Gastrocnemius medialis (tissue), 4 donors: ENCODE results near the gene ZACN. TPM values are rescaled to one million over a fixed set of nuclear protein-coding genes. Genes with fewer than 3 reads are reported as not detected.
A peak's percentile ranks its signal among the peaks of the same experiment; 100 is the strongest.

Source experiments
- ATAC-seq, 2 donors: fragments of 150-250 bp; one replicate each; pipeline ENCODE4 v1.9.1; 2016
- DNase-seq, 2 donors: peaks; one replicate each; pipeline ENCODE4 v3.0.0-alpha.2; 2019
- H3K27ac ChIP-seq, 4 donors: fragments of 200-600 bp; sonication (generic); 1 replicate in 1 of 4; 2 replicates in 3 of 4; pipeline ENCODE4 v1.5.1; 2016 to 2018; ENCODE audit warnings: mild to moderate bottlenecking in 2 of 4, moderate library complexity in 1 of 4
- H3K27me3 ChIP-seq, 3 donors: fragments of 200-600 bp; sonication (generic) in 2 of 3; 1 replicate in 1 of 3; 2 replicates in 2 of 3; pipeline versions ENCODE4 v1.5.1 to v1.6.0; 2016 to 2019; ENCODE audit warnings: mild to moderate bottlenecking in 1 of 3, moderate library complexity in 1 of 3
- H3K36me3 ChIP-seq, 2 donors: fragments of 200-600 bp; sonication (generic) in 1 of 2; one replicate each; pipeline ENCODE4 v1.5.1; 2017 to 2018
- H3K4me1 ChIP-seq, 2 donors: fragments of 200-600 bp; sonication (generic) in 1 of 2; one replicate each; pipeline ENCODE4 v1.5.1; 2016 to 2017; ENCODE audit warnings: mild to moderate bottlenecking in 2 of 2
- H3K4me3 ChIP-seq, 4 donors: fragments of 200-600 bp; sonication (generic) in 3 of 4; 1 replicate in 1 of 4; 2 replicates in 3 of 4; pipeline ENCODE4 v1.5.1; 2016 to 2019; ENCODE audit warnings: mild to moderate bottlenecking in 2 of 4
- H3K9me3 ChIP-seq, 3 donors: fragments of 200-600 bp; sonication (generic) in 2 of 3; 1 replicate in 1 of 3; 2 replicates in 2 of 3; pipeline ENCODE4 v1.5.1; 2016 to 2019
- CTCF ChIP-seq, 5 experiments: fragments of 450-650 bp in 3 of 5; fragments of 200-600 bp in 2 of 5; sonication (generic) in 2 of 5; IDR thresholded peaks in 4 of 5; conservative IDR thresholded peaks in 1 of 5; 1 replicate in 4 of 5; 2 replicates in 1 of 5; pipeline ENCODE4 v1.5.1; 2016 to 2019; ENCODE audit warnings: antibody characterized with exemption in 5 of 5, mild to moderate bottlenecking in 3 of 5, moderate library complexity in 3 of 5
- POLR2A ChIP-seq, 2 donors: fragments of 450-650 bp; IDR thresholded peaks; one replicate each; pipeline ENCODE4 v1.6.1; 2017; ENCODE audit warnings: antibody characterized with exemption in 2 of 2, mild to moderate bottlenecking in 2 of 2, moderate library complexity in 2 of 2
- in situ Hi-C, 4 donors: fragments of 200-750 bp; cut with MboI; loops; one replicate each; pipeline versions ENCODE4 v1.15.0 to v1.8.0; 2017; ENCODE audit warnings: low sequenced_read_pairs in 4 of 4
- intact Hi-C: fragments of 100-400 bp; cut with DNase I; formaldehyde crosslinking; loops from one replicate; pipeline ENCODE4 v1.15.1; 2023; ENCODE audit warnings: low total_unique reads
- total RNA-seq, 4 donors: library from RNA; depleted of rRNA; stranded (reverse); fragments of >200 nt; gene quantifications; one replicate each; pipeline versions ENCODE4 v1.1.0 to v1.2.3, GENCODE V29; 2016

Gene ZACN
- total RNA-seq, 4 donors from 2014 or later = not detected

DNA sequence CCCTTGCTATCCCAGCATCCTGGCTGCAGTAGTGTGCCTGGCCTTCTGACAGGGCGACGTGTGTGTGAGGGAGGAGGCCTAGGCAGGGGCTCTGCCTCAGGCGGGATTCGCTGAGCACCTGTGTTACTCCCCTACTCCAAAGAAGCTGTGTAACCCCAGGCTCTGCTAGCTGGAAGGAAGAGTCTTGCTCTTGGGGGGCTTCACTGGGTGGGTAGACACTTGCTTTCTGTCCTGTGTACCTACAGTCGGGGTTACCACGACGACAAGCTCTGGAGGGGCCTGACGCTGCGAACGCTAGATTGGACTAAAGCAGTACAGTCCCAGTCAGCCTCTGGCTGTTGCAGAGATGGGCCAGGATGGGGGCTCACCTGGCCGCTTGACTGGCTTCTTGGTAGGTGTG, 15.1 kb downstream of the ZACN start:
- in situ Hi-C loops (no loop called here), intact Hi-C loops (no loop called here)
- Histone ChIP-seq H3K9me3 (no peaks in the 10 kb centered on the region), H3K4me3 (no peak overlapping the region), H3K4me1 (no peaks in the 10 kb centered on the region), H3K27me3 (no peaks in the 10 kb centered on the region), H3K27ac (no peak overlapping the region), H3K36me3 (peaks cover 0 to 84% of the 10 kb centered on the region in 2 donors)
- DNase-seq (no peak), ATAC-seq (no peak)
- TF ChIP-seq CTCF (IDR thresholded peaks at IDR 0.05 in 4 of 5, conservative IDR thresholded peaks at IDR 0.05 in 1 of 5) (no peak), POLR2A (IDR thresholded peaks at IDR 0.05) (no peak)

DNA sequence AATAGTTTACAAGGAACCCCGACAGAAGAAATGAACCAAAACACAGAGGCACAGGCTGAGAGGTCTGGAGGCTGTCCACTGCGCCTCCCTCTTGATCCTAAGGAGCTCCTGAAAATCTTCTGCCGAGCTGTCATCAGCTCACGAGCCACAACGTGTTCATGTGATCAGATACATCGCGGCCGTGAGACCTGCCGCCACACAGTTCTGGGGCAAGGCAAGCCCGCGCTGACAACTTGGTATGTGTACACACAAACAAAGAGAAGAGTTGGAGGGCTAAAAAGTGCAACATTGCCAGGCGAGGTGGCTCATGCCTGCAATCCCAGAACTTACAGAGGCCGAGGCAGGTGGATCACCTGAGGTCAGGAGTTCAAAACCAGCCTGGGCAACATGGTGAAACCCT, 17.0 kb downstream of the ZACN start:
- H3K9me3 ChIP-seq = no peaks in the 10 kb centered on the region
- DNase-seq = no peak
- in situ Hi-C loops = no loop called here
- H3K4me3 ChIP-seq = no peak overlapping the region
- no peak for TF ChIP-seq POLR2A (IDR thresholded peaks at IDR 0.05)
- no peak for TF ChIP-seq CTCF (IDR thresholded peaks at IDR 0.05 in 4 of 5, conservative IDR thresholded peaks at IDR 0.05 in 1 of 5)
- no peaks in the 10 kb centered on the region for H3K27me3 ChIP-seq
- H3K4me1 ChIP-seq = no peaks in the 10 kb centered on the region
- H3K36me3 ChIP-seq = peaks cover 0 to 81% of the 10 kb centered on the region in 2 donors
- no peak overlapping the region for H3K27ac ChIP-seq
- intact Hi-C loops = no loop called here
- no peak for ATAC-seq

- peaks cover 0 to 78% of the 10 kb centered on the region in 2 donors for H3K36me3 ChIP-seq
- ATAC-seq = no peak
- in situ Hi-C loops = no loop called here
Measured at GRCh38 chr17:76097716-76098295, 18.8 kb downstream of the ZACN start.

DNA sequence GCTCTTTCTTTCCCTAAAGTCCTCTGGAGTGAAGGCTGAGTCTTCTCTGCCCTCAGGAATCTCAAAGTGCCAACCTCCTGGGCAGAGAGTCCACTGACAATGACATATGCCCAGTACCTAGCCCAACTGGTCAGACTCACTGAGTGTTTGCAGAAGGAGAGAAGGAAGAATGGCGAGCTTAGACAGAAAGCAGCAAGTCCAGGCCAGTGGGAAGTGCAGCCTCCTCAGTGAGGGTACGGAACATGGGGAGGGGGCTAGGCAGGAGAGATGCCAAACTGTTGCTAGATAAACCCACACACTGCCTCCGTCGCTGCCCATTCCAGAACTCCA, 23.9 kb downstream of the ZACN start:
- DNase-seq = no peak
- TF ChIP-seq POLR2A (IDR thresholded peaks at IDR 0.05) (no peak), CTCF (IDR thresholded peaks at IDR 0.05 in 4 of 5, conservative IDR thresholded peaks at IDR 0.05 in 1 of 5) (no peak)
- Histone ChIP-seq H3K4me3 (peak overlapping the region; percentile 84 to 94 (median 89)), H3K4me1 (peaks cover 13 to 18% of the 10 kb centered on the region in 2 donors), H3K36me3 (peaks cover 0 to 29% of the 10 kb centered on the region in 2 donors), H3K9me3 (no peaks in the 10 kb centered on the region), H3K27me3 (no peaks in the 10 kb centered on the region), H3K27ac (peak overlapping the region; percentile 79 to 93 (median 84))
- in situ Hi-C loops (no loop called here), intact Hi-C loops (loop anchor here (5.0 kb wide), 1 partner anchor 126 kb away; the partner anchor contains the start of genes ACOX1 and TEN1)
- peak in 1 of 2 donors; percentile 17 for ATAC-seq

More at GRCh38 chr17:76097716-76098295, 18.8 kb downstream of the ZACN start:
- H3K27me3 ChIP-seq = no peaks in the 10 kb centered on the region
- TF ChIP-seq CTCF (IDR thresholded peaks at IDR 0.05 in 4 of 5, conservative IDR thresholded peaks at IDR 0.05 in 1 of 5) (no peak), POLR2A (IDR thresholded peaks at IDR 0.05) (no peak)
- intact Hi-C loops = no loop called here
- DNase-seq = no peak
- H3K9me3 ChIP-seq = no peaks in the 10 kb centered on the region
- peaks cover 6 to 7% of the 10 kb centered on the region in 2 donors for H3K4me1 ChIP-seq
- H3K4me3 ChIP-seq = no peak overlapping the region
- no peak overlapping the region for H3K27ac ChIP-seq
